Trophoblast cell (in vitro differentiated cells and primary cell): ENCODE results near the gene KCTD14.

Source experiments
- DNase-seq, 2 donors: peaks; one replicate each; pipeline ENCODE4 v3.0.0-alpha.2; 2016
- H2AFZ ChIP-seq: 2 replicates; pipeline ENCODE4 v1.6.1; 2013; ENCODE audit warnings: low read length, moderate library complexity, mild to moderate bottlenecking; ENCODE audit not compliant: insufficient read depth, poor library complexity
- H2AK5ac ChIP-seq: 2 replicates; pipeline ENCODE4 v1.6.1; 2013; ENCODE audit warnings: mild to moderate bottlenecking, low read length
- H2BK120ac ChIP-seq: 2 replicates; pipeline ENCODE4 v1.6.1; 2013; ENCODE audit warnings: low read length, mild to moderate bottlenecking, moderate library complexity; ENCODE audit not compliant: insufficient read depth, poor library complexity
- H2BK12ac ChIP-seq: 2 replicates; pipeline ENCODE4 v1.6.1; 2013; ENCODE audit warnings: mild to moderate bottlenecking, low read length, moderate library complexity
- H2BK5ac ChIP-seq: 2 replicates; pipeline ENCODE4 v1.6.1; 2013; ENCODE audit warnings: low read length, low read depth, moderate library complexity, mild to moderate bottlenecking; ENCODE audit not compliant: poor library complexity
- H3K14ac ChIP-seq: 2 replicates; pipeline ENCODE4 v1.6.1; 2013; ENCODE audit warnings: mild to moderate bottlenecking, low read length
- H3K18ac ChIP-seq: 2 replicates; pipeline ENCODE4 v1.6.1; 2013; ENCODE audit warnings: mild to moderate bottlenecking, low read length
- H3K23ac ChIP-seq: 2 replicates; pipeline ENCODE4 v1.6.1; 2013; ENCODE audit warnings: low read length
- H3K27ac ChIP-seq: 2 replicates; pipeline ENCODE4 v1.5.1; 2013; ENCODE audit warnings: low read depth, mild to moderate bottlenecking, inconsistent platforms, low read length, moderate library complexity
- H3K27me3 ChIP-seq: 2 replicates; pipeline ENCODE4 v1.6.1; 2013; ENCODE audit warnings: inconsistent platforms, mild to moderate bottlenecking, low read length, moderate library complexity; ENCODE audit not compliant: insufficient read depth
- H3K36me3 ChIP-seq, 2 experiments: 1 replicate in 1 of 2; 2 replicates in 1 of 2; pipeline ENCODE4 v1.6.1; 2013; ENCODE audit warnings: low read length in 2 of 2, mild to moderate bottlenecking in 2 of 2, moderate library complexity in 1 of 2; ENCODE audit not compliant: insufficient read depth in 2 of 2, control insufficient read depth in 1 of 2
- H3K4ac ChIP-seq: 2 replicates; pipeline ENCODE4 v1.6.1; 2013; ENCODE audit warnings: low read depth, mild to moderate bottlenecking, low read length, moderate library complexity
- H3K4me1 ChIP-seq, 2 experiments: 1 replicate in 1 of 2; 2 replicates in 1 of 2; pipeline ENCODE4 v1.6.1; 2013; ENCODE audit warnings: low read length in 2 of 2, mild to moderate bottlenecking in 2 of 2, moderate library complexity in 1 of 2; ENCODE audit not compliant: insufficient read depth in 2 of 2, control insufficient read depth in 1 of 2
- H3K4me2 ChIP-seq: 2 replicates; pipeline ENCODE4 v1.6.1; 2013; ENCODE audit warnings: inconsistent platforms, mild to moderate bottlenecking, low read length, moderate library complexity
- H3K4me3 ChIP-seq: 2 replicates; pipeline ENCODE4 v1.5.1; 2013; ENCODE audit warnings: mild to moderate bottlenecking, low read depth, low read length, inconsistent platforms
- H3K79me1 ChIP-seq: one replicate; pipeline ENCODE4 v1.6.1; 2013; ENCODE audit warnings: low read length
- H3K79me2 ChIP-seq: 2 replicates; pipeline ENCODE4 v1.6.1; 2013; ENCODE audit warnings: low read length, mild to moderate bottlenecking; ENCODE audit not compliant: control insufficient read depth, insufficient read depth, poor library complexity
- H3K9ac ChIP-seq: 2 replicates; pipeline ENCODE4 v1.6.1; 2013; ENCODE audit warnings: mild to moderate bottlenecking, low read length
- H3K9me3 ChIP-seq: 2 replicates; pipeline ENCODE4 v1.6.1; 2013; ENCODE audit warnings: low read depth, mild to moderate bottlenecking, control low read depth, inconsistent platforms, low read length; ENCODE audit not compliant: insufficient read depth
- H4K12ac ChIP-seq: 2 replicates; pipeline ENCODE4 v1.6.1; 2013; ENCODE audit warnings: low read depth, mild to moderate bottlenecking, low read length, moderate library complexity
- H4K8ac ChIP-seq: 2 replicates; pipeline ENCODE4 v1.6.1; 2013; ENCODE audit warnings: low read depth, mild to moderate bottlenecking, low read length, moderate library complexity
- H4K91ac ChIP-seq: one replicate; pipeline ENCODE4 v1.6.1; 2013; ENCODE audit warnings: low read depth, mild to moderate bottlenecking, low read length, moderate library complexity
- WGBS: extraction: QIAGEN DNeasy Blood & Tissue Kit; methylation state at CpG from one replicate; pipeline ENCODE4 v1.1.7; 2013; ENCODE audit warnings: missing lambda C conversion rate; ENCODE audit not compliant: insufficient read length, insufficient coverage; ENCODE audit errors: extremely low coverage; 5-methylcytosine and 5-hydroxymethylcytosine counted together

The KCTD14 gene

DNA sequence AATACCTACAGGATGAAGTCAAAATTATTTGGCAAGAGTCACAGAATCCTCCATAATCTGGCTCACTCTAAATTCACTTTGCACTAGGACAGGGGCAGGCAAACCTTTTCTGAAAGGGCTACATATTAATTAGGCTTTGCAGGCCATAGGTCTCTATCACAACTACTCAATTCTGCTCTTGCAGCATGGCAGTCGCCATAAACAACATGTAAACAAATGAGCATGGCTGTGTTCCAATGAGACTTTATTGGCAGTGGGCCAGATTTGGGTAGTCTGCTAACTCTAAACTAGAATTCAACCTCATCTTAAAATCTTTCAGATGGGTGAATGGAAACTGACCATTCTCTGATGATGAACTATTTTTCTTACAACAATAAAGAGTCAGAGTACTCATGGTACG, 46.4 kb upstream of the KCTD14 start:
- Histone ChIP-seq H2BK12ac (no peak overlapping the region), H3K4me2 (no peak overlapping the region), H3K18ac (no peak overlapping the region), H3K9me3 (no peaks in the 10 kb centered on the region), H2BK5ac (no peak overlapping the region), H4K8ac (no peak overlapping the region), H2BK120ac (no peak overlapping the region), H3K4me1 (no peaks in the 10 kb centered on the region), H3K4me3 (no peak overlapping the region), H4K12ac (no peak overlapping the region), H3K23ac (no peak overlapping the region), H3K27ac (no peak overlapping the region), H3K27me3 (no peaks in the 10 kb centered on the region), H2AK5ac (no peak overlapping the region), H3K79me2 (no peaks in the 10 kb centered on the region), H3K4ac (no peak overlapping the region), H3K14ac (no peak overlapping the region), H2AFZ (no peak overlapping the region), H4K91ac (no peak overlapping the region), H3K36me3 (peaks cover 19 to 26% of the 10 kb centered on the region in 2 experiments), H3K79me1 (no peaks in the 10 kb centered on the region), H3K9ac (peak overlapping the region; percentile 43)
- no peak for DNase-seq
- WGBS: no CpG with 5 or more reads among the region's 2 CpGs

DNA sequence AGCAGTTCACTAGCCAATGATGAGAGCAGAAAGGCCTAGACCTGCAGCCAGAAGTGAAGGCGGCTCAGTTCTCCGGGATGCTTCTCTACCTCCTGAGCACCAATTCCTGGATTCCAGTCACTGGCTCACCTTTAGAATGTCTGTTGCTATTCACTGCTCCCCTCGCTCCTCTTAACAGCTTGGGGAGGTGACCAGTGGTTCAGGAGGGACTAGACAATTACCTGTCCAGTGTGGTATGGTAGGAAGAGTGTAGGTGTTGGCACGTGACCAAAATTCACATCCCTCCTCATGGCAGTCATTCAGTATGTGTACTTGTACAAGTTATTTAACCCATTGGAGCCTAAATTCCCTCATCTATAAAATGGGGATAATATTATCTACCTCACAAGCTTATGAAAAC, 44.6 kb upstream of the KCTD14 start:
- H3K27ac ChIP-seq: no peak overlapping the region
- H2BK12ac ChIP-seq: no peak overlapping the region
- no peak overlapping the region for H2AK5ac ChIP-seq
- H3K23ac ChIP-seq: no peak overlapping the region
- H2BK5ac ChIP-seq: no peak overlapping the region
- H3K14ac ChIP-seq: no peak overlapping the region
- H3K18ac ChIP-seq: no peak overlapping the region
- H4K8ac ChIP-seq: no peak overlapping the region
- no peak overlapping the region for H4K91ac ChIP-seq
- peaks cover 14 to 26% of the 10 kb centered on the region in 2 experiments for H3K36me3 ChIP-seq
- H2BK120ac ChIP-seq: no peak overlapping the region
- H3K79me2 ChIP-seq: no peaks in the 10 kb centered on the region
- H3K9ac ChIP-seq: no peak overlapping the region
- no peaks in the 10 kb centered on the region for H3K79me1 ChIP-seq
- no peak overlapping the region for H2AFZ ChIP-seq
- no peak overlapping the region for H3K4ac ChIP-seq
- no peak overlapping the region for H4K12ac ChIP-seq
- WGBS: no CpG with 5 or more reads among the region's 4 CpGs
- DNase-seq: no peak
- no peak overlapping the region for H3K4me3 ChIP-seq
- H3K9me3 ChIP-seq: no peaks in the 10 kb centered on the region
- H3K4me1 ChIP-seq: no peaks in the 10 kb centered on the region
- H3K4me2 ChIP-seq: no peak overlapping the region
- no peaks in the 10 kb centered on the region for H3K27me3 ChIP-seq

DNA sequence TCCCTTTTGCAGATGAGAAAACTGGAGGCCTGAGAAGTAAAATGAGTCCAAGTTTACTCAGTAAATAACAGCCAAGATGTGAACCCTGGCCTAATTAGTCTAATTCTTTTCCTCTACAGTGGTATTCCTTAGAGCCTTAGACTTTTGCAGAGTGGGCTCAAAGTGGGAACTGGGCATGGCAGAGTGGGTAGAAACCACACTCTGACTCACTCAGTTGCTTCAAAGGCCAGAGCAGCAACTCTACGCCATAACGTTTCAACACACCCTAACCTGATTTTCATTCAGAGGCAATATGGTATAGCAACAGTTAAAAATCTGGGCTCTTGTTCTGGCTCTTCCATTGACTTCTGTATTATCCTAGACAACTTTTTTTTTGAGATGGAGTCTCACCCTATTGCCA, 43.4 kb upstream of the KCTD14 start:
- H3K4ac ChIP-seq: no peak overlapping the region
- H4K91ac ChIP-seq: no peak overlapping the region
- H3K79me1 ChIP-seq: no peaks in the 10 kb centered on the region
- no peak overlapping the region for H4K8ac ChIP-seq
- H2BK120ac ChIP-seq: no peak overlapping the region
- H3K23ac ChIP-seq: no peak overlapping the region
- H2BK5ac ChIP-seq: no peak overlapping the region
- peaks cover 2 to 3% of the 10 kb centered on the region in 2 experiments for H3K4me1 ChIP-seq
- H4K12ac ChIP-seq: no peak overlapping the region
- no peaks in the 10 kb centered on the region for H3K79me2 ChIP-seq
- H3K4me3 ChIP-seq: no peak overlapping the region
- no peak overlapping the region for H3K14ac ChIP-seq
- no peak overlapping the region for H2AK5ac ChIP-seq
- DNase-seq: no peak
- H3K27ac ChIP-seq: no peak overlapping the region
- H2AFZ ChIP-seq: no peak overlapping the region
- no peak overlapping the region for H3K9ac ChIP-seq
- H3K4me2 ChIP-seq: no peak overlapping the region
- H2BK12ac ChIP-seq: no peak overlapping the region
- WGBS: no CpG with 5 or more reads among the region's 2 CpGs
- no peak overlapping the region for H3K18ac ChIP-seq
- no peaks in the 10 kb centered on the region for H3K27me3 ChIP-seq
- H3K9me3 ChIP-seq: no peaks in the 10 kb centered on the region
- H3K36me3 ChIP-seq: peaks cover 11 to 17% of the 10 kb centered on the region in 2 experiments

DNA sequence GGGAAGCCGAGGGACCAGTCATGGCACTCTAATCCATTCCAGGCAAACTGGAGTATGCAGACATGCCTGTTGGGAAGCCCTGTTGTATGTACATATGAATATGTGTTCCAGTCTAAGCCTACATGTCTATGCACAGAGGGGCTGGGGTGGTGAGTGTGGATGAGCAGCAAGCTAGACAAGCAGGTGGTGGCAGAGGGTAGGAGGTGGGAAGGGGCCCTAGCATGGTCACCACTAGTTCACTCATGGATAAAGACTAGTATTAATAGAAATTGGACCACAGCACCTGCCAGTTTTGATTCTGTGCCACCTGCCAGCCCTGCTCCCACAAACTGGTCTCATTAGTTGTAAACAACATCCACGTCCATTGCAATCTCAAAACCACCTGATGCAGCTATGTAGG, 42.1 kb upstream of the KCTD14 start:
- Histone ChIP-seq H3K79me2 (no peaks in the 10 kb centered on the region), H3K9me3 (no peaks in the 10 kb centered on the region), H4K8ac (no peak overlapping the region), H3K18ac (no peak overlapping the region), H2BK5ac (no peak overlapping the region), H3K9ac (no peak overlapping the region), H3K79me1 (no peaks in the 10 kb centered on the region), H3K4me3 (no peak overlapping the region), H4K91ac (no peak overlapping the region), H2BK12ac (no peak overlapping the region), H3K4ac (no peak overlapping the region), H2AK5ac (no peak overlapping the region), H3K14ac (no peak overlapping the region), H2BK120ac (no peak overlapping the region), H3K27me3 (no peaks in the 10 kb centered on the region), H3K36me3 (peaks cover 8 to 10% of the 10 kb centered on the region in 2 experiments), H3K4me1 (peaks cover 2 to 3% of the 10 kb centered on the region in 2 experiments), H3K23ac (no peak overlapping the region), H4K12ac (no peak overlapping the region), H3K4me2 (no peak overlapping the region), H3K27ac (no peak overlapping the region), H2AFZ (no peak overlapping the region)
- no CpG with 5 or more reads among the region's 2 CpGs for WGBS
- no peak for DNase-seq
